HL-60/S4 treated with retinoic acid at 250 ng/mL for 4 days and 3 days (cell line): ENCODE measurements around the gene C20orf141.
"Not testable (repeated sequence)": the region's sequence is repeated elsewhere in the genome, so short reads cannot be mapped to it uniquely, and the experiment has no call there.

Experiments
- in situ Hi-C: fragments of 300-500 bp; cut with MboI; formaldehyde crosslinking; loops from 2 replicates; pipeline ENCODE4 v1.7.0; 2022; ENCODE audit warnings: low sequenced_read_pairs

Gene C20orf141, protein sequence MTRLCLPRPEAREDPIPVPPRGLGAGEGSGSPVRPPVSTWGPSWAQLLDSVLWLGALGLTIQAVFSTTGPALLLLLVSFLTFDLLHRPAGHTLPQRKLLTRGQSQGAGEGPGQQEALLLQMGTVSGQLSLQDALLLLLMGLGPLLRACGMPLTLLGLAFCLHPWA

DNA sequence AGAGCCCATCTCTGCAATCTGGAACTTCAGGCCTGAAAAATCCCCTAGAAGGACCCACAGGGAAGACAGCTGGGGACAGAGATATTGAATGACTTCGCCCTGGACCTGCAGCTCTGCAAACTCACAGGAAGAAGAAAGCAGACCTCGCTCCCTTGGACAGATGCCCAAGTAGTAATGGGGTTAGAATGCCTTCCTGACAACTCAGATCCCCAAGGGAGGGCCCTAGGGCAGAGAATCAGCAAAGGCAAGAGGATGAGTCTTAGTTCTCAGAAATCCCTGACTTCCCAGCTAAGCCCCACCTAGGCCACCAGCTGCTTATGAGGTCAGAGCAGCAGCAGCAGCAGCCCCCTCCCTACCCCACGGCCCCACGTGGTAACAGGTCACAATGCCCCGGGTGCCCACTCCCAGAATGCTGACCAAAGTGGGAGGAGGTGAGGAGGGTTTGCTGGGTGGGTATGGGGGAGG, at the start of gene C20orf141:
Gene C20orf141 (plus strand): TSS at position 401 of the 465 bp plus-strand sequence. CDS start 198 bp downstream, outside the sequence.
- in situ Hi-C loops = no loop called here

DNA sequence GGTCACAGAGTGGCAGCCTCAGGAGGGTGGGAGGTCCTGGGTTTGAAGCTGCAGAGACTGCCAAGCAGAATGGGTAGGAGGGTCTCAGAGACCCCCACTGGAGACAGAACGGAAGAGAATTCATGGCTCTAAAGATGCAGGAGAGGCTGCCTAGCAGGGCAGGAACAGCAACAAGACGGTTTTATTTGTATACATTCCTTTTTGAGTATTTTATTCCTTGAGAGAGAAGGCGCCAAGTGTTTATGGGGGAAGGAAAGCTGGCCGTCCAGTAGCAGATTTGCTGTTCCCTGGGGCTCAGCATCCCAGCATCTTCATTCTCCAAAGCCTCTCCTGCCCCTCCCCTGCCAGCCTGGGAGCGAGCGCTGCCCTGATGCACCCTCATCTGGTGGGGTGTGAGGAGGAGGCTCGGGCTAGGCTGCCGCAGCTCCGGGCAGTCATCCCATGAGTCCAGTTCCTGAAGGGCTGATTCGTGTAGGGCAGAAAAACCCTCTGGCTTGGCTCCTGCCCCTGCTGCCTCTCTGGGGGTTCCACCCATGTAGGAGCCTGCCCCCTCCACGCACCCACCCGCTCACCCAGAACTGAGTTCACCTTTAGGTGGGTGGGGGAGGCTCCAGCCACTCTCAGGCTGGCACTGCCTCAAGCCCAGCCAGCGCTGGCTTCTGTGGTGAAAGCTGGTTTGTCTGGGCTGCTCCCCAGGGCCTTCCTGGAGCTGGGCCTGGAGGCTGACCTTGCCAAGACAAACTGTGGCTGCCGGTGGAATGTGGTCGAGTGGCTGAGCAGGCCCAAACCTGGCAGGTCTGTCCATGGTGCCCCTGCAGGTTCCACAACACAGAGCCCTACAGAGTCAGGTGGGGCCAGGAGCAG, 46.8 kb upstream of the C20orf141 start:
- in situ Hi-C loops = no loop called here

DNA sequence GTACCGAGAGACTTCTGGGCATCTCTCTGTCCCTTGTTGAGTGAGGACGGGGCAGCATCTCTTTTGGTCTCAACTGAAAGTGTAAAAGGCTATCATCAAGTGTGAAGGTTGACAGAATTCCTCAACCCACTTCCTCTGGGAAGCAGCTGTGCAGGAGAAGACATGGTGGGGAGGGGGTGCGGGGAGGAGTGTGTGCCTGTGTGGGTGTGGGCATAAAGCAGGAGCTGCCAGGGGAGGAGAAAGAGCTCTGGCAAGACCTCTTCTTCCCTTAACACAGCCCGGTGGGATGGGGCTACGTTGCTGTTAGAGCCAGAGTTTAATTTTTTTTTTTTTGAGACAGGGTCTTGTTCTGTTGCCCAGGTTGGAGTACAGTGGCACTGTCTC, 46.2 kb upstream of the C20orf141 start:
- in situ Hi-C loops = no loop called here

DNA sequence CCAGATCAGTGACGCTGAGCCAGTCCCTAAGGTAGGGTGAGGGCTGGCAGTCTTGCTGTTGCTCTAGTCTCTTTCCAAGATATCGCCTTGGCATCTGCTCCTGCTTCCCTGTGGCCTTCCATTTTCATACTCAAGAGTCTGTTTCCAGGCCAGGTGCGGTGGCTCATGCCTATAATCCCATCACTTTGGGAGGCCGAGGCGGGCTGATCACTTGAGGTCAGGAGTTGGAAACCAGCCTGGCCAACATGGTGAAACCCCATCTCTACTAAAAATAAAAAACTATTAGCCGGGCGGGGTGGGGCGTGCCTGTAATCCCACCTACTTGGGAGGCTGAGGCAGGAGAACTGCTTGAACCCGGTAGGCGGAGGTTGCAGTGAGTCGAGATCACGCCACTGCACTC, 44.7 kb upstream of the C20orf141 start:
- in situ Hi-C loops = not testable (repeated sequence)

DNA sequence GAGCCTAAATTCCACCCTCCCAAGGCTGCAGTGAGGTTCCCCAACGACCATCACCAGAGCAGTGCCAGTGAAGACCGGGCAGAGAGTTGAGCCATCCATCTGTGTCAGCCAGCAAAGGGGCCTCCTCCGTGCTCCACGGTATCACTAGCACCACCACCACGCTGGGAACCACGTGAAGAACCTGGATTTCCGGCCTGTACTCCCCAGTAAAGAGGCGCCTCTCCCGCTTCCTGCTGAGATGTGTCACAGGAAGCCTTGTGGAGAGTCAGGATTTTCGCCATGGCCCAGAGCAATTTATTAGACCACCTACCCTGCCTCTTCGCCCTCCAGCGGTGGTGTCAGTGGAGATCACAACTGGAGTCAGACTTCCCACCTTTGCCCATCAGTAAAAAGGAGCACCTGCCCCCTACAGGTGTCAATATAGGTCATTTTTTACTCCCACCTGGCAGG, 43.1 kb upstream of the C20orf141 start:
- in situ Hi-C loops = no loop called here

DNA sequence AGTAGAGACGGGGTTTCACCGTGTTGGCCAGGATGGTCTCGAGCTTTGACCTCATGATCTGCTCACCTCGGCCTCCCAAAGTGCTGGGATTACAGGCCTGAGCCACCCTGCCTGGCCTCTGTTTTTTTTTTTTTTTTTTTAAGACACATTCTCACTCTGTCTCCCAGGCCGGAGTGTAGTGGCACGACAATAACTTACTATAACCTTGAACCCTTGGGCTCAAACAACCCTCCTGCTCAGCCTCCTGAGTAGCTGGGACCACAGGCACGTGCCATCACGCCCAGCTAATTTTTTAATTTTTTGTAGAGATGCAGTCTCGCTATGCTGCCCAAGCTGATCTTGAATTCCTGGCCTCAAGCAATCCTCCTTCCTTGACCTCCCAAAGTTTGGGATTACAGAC, 41.0 kb upstream of the C20orf141 start:
- in situ Hi-C loops = no loop called here

DNA sequence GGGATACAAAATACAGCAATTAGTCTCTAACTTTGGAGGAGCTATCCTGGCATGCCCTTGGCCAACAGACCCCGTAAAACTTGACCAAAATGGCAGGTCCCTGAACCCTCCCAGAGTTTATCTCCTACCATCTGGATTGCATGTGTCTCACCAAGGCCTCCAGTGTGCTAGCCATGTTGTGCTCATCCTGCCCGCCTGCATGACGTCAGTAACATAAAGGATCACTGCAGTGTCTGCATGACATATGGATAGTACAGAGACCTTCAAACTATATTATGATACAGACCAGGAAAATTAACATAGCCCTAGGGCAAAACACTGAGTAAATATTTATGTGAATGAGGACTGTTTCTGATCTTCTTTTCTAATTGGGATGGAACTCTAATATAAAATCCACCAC, 39.6 kb upstream of the C20orf141 start:
- in situ Hi-C loops = no loop called here

DNA sequence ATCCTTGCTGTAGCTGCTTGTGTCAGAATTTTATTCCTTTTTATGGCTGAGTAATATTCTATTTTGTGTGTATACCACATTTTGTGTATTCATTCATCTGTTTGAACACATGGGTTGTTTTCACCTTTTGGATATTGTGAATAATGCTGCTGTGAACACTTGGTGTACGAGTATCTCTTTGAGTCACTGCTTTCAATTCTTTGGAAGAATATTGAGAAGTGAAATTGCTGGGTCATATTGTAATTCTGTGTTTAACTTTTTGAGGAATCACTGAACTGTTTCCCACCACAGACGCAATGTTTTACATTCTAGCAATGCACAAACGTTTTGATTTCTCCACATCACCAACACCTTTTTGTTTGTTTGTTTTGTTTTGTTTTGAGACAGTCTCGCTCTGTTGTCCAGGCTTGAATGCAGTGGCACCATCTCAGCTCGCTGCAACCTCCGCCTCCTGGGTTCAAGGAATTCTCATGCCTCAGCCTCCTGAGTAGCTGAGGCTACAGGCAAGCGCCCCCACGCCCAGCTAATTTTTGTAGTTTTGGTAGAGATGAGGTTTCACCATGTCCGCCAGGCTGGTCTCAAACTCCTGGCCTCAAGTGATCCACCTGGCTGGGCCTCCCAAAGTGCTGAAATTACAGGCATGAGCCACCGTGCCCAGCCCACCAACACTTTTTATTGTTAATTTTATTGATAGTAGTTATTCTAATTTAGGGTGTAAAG, 36.0 kb upstream of the C20orf141 start:
- in situ Hi-C loops = no loop called here

DNA sequence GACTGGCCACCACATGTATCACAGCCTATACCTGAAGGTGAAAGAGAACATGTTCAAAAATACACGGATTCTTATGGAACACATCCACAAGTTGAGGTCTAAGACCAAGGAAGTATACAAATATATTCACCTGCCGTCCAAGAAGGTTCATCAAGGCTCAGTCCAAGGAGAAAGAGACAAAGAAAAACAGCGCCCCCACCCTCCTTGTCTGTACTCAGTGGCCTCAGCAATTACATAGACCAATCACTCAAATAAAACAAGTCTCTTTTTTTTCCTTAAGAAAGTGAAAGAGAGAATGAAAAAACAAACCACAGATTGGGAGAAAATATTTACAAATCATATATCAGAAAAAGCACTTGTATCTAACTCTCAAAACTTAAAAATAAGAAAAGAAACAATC, 33.8 kb upstream of the C20orf141 start:
- in situ Hi-C loops = no loop called here

DNA sequence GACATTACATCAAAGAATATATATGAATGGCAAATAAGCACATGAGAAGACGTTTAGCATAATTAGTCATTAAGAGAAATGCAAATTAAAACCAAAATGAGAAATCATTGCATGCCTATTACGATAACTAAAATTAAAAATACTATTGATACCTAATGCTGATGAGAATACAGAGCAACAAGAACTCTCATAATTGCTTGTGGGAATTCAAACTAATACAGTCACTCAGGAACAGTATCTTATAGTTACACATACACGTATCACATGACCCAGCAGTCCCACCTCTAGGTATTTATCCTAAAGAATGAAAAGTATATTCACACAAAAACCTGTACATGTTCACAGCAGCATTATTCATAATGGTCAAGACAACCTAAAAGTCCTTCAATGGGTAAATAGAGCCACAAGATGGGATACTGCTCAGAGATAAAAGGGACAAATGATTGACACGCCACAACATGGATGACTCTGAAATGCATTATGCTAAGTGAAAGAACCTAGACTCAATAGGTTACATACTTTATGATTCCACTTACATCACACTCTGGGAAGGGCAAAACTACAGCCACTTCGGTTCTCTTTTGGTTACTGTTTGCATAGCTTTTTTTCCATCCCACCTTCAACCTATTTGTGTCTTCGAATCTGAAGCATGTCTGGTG, 30.8 kb upstream of the C20orf141 start:
- in situ Hi-C loops = no loop called here

DNA sequence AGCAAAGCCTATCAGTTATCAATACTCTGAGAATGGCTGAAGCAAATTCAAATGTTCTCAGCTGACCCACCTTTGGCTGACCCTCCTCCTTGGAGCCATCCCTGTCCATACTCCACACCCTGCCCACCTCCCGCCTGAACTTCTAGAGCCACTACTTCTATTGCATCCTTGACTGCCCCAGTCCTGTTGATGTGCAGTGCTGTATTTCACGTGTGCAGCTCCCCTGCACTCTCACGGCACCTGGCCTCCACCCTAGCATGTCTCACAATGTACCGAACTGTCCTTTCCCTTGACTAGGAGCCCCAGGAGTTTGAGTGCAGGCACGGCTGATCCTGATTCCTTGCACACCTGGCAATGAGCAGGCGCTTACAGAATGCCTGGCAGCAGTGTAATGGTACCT, 21.3 kb upstream of the C20orf141 start:
- in situ Hi-C loops = no loop called here

DNA sequence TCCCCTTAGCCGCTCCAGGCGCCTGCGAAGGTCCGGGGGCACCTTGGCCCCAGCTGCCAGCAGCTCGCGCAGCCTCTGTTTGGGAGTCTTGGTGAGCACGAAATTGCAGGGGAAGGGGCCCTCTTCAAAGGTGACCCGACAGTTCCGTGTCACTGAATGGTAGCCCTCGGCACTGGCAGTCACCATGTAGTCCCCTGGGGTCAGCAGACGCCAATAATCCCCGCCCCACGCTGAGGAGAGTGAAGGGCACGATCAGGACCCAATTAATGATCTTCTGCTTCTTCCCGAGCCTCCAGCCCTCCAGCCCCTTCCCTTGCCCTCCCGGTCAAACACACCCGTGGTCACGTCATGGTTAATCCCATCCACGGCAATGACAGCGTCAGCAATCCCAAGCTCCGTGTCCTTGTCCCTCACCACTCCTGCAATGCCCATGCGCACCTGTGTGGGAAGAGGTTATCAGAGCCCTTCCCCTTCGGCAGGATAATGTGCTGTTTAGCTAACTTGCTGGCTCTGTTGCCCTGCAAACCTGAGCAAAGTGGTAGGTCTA, 20.5 kb upstream of the C20orf141 start:
- in situ Hi-C loops = no loop called here

DNA sequence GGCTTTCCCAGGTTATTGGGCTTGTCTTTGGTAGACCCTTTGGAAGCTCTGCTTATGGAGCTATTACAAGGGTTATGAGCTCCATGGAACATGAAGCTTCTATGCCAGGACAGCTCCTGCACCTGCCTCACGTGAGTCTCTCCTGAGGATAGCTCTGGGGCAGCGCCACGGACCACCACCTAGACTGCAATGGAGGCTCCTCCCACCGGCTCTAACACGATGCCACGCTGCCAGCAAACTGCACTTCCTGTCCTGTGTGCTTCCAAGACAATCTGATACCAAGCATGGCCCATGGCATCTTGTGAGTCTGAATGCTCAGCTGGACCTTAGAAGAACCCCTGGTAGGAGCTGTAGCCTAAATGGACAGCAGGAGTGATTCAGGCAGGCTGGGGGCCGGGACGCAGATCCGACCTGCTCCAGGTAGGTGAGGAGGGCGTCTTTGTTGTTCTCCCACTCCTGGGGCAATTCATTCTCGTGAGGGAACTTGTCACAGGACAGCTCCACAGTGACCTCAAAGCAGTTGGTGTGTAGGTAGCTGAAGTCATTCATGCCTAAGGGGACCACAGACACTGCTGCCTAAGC, 19.8 kb upstream of the C20orf141 start:
- in situ Hi-C loops = no loop called here

DNA sequence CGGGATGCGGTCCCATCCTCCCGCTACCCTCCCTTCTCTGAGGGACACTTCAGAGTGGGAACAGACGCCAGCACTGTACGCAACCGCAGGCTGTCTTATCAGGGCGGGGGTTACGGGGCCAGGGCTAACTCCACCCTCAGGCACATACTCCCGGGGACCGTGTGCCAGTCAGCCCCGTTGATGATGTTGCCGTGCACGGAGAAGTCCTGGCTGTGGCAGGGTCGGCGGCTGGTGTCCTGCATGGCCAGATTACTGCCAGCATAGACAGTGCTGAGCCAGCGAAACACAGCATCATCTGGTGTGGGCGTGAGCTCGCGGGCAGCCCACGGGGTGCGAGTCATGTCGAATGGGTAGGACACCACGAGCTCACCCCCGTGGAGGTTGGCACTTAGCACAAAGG, 19.3 kb upstream of the C20orf141 start:
- in situ Hi-C loops = no loop called here

DNA sequence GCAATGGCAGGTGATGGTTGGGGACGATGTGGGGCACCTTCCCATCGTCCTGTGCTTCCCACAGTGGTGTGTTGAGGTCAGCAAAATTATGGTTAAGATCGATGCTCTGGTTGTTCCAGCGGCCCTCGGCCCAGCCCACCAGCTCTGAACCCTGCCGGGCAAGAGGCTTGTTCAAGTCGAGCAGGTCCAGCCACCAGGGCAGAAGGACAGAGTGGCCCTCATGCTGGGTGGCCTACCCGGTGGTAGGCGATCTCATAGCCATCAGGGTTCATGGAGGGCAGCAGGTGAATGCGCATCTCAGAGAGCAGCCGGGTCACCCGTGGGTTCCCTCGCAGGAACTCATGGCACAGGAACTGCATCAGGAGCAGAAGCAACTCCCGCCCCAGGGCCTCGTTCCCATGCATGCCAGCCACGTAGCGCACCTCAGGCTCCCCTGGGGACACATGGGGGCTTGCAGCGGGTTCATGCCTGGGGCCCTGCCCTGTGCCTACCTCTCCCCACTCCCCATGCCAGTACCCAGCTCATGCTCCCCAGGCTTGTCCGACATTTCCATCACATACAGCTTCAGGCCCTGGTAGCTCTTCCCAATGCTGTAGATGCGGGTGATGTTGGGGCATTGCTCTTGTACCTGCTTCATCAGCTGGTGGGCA, 18.7 kb upstream of the C20orf141 start:
- in situ Hi-C loops = no loop called here

DNA sequence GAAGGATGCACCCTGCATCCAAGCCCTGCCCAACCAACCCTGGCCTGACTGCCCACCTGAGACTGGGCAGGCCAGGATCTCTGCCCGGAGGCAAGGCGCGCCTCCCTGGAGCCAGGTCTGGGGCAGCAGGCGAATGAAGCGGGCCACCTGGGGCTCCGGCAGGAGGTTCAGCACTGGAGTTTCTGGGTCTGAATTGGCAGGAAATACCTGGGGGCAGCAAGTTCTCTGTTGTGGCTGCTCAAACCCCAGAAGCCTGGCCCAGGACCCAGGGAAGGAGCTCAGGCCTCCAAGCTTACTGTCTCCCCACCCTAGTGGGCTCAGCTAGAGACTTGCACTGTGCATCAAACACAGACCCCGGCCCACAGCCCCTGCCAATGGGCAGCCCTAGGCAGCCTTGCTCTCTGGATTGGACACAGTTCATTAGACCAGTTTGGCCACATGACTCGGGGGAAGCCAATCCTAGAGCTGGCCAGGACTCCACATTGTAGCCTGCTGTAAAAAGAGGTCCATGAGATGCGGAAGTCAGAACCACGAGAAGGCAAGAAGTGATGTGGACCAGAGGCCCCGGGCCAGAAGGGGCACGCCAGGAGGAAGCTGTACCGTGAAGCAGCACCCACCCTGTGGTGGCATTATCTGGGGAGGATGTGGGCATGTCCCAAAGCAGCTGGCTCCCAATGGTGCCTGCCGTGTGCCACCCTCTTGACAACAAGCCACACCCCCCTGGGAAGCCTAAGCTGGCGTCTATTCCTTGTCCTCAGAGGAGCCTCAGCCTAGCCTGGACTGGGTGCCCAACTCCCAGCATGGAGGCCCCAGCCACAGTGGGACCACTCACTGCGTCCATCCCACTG, 17.4 kb upstream of the C20orf141 start:
- in situ Hi-C loops = no loop called here

DNA sequence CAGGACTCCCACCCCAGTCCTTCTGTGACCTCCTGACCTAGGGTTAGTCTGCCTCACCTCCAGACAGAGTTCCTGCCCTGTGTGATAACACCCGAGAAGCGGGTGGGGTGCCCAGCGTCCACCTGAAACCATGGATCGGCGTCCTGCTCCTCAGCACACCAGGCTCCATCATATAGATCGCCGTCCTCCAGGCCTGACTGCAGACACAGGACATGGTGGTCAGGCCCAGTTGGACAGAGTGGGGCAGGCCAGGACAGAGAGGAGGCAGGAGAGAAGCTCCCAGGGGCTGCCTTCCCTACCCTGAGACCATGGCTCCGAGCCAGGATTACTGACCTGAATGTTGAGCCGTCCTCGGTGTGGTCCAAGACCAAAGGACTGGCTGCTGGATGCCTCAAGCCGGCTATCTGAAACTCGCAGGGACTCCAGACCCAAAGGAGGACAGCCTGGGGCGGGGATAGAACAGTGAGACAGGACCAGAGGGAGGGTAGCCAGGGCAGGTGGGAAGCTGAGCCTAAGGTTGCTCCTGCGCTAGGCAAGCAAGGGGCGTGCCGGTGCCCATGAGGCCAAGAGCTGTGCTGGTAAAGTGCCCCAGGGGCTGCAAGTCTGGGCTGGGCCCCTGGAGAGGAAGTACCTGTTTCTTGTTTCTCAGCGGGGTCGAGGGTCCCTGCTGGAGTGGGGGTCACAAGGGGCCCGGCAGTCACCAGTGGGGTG, 16.5 kb upstream of the C20orf141 start:
- in situ Hi-C loops = no loop called here

DNA sequence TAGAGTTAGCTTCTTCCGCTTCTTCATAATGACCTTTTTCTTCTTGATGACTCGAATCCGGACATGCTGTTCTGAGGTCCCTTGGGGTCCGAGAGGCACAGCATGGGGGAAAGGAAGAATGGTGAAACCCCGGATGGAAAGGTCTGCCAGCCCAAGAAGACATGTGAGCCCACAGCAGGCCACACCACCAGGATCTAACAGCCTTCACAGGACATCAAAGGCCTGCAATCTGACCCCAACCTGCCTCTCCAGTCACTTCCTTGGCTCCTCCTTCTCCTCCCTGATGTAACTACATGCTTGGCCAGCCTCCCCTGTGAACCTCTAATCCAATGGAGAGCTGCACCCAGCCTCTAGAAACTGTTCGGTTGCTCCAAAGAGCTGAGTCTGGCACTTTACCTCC, 16.0 kb upstream of the C20orf141 start:
- in situ Hi-C loops = no loop called here

DNA sequence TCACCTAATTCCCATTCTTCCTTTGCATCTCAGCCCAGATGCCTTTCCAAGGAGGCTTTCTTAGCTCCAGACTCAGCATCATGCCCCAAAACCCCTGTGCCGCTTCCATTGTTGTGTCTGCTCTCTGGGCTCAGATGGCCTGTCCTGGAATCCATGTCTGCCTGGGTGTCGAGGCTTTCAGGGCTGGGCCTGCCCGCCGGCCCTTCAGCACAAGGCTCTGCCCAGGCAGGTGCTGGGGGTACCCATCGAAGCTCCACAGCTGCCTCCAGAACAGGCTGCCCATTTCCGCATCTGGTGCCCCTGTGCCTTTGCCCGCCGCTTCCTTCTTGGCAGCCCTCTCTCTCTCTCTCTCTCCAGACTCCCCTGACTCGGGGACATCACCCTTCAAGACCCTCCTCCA, 15.5 kb upstream of the C20orf141 start:
- in situ Hi-C loops = no loop called here
